H1 (cell line): Measurements from ENCODE around the gene PRKCD. TPM values are rescaled to one million over a fixed set of nuclear protein-coding genes. Genes with fewer than 3 reads are reported as not detected.

Experiments used
- CTCF ChIA-PET: fragments of 300-600 bp; sonication (Branson Sonifier 250); formaldehyde crosslinking; loops from one replicate; lab custom pipeline; 2021; ENCODE audit not compliant: partially characterized antibody; lab: Charles Lee
- POLR2A ChIA-PET: fragments of 300-600 bp; sonication (Branson Sonifier 250); formaldehyde crosslinking; loops from one replicate; lab custom pipeline; 2021; ENCODE audit warnings: inconsistent platforms; ENCODE audit not compliant: partially characterized antibody; lab: Charles Lee
- DNase-seq, 2 experiments: peaks; one replicate each; pipeline versions ENCODE4 v3.0.0 to v3.0.0-alpha.2; 2010 to 2022; ENCODE audit warnings: low spot score in 2 of 2, low read depth in 1 of 2, mixed read lengths in 1 of 2
- FAIRE-seq: peaks from 2 replicates; lab custom pipeline; 2011; peaks lifted over from hg19 to GRCh38; lab: Jason Lieb, UNC
- H2AFZ ChIP-seq: 2 replicates; pipeline ENCODE4 v1.8.1; 2012; ENCODE audit warnings: low read length, inconsistent platforms
- H2AK5ac ChIP-seq: 2 replicates; pipeline ENCODE4 v1.6.1; 2013; ENCODE audit warnings: low read depth, low read length
- H2BK120ac ChIP-seq: replicated peaks from 2 replicates; pipeline ENCODE3; 2013; ENCODE audit warnings: low read depth, low read length, inconsistent platforms
- H2BK12ac ChIP-seq: 2 replicates; pipeline ENCODE4 v1.6.1; 2013; ENCODE audit warnings: low read depth, low read length
- H2BK15ac ChIP-seq: 2 replicates; pipeline ENCODE4 v1.6.1; 2013; ENCODE audit warnings: low read length
- H2BK20ac ChIP-seq: 2 replicates; pipeline ENCODE4 v1.6.1; 2013; ENCODE audit warnings: low read length
- H2BK5ac ChIP-seq: 2 replicates; pipeline ENCODE4 v1.6.1; 2013; ENCODE audit warnings: low read depth, low read length
- H3K14ac ChIP-seq: 2 replicates; pipeline ENCODE4 v1.6.1; 2013; ENCODE audit warnings: inconsistent platforms; ENCODE audit not compliant: insufficient read length
- H3K18ac ChIP-seq: 2 replicates; pipeline ENCODE4 v1.6.1; 2013; ENCODE audit warnings: low read length; ENCODE audit errors: extremely low read depth
- H3K23ac ChIP-seq: 2 replicates; pipeline ENCODE4 v1.6.1; 2013; ENCODE audit warnings: inconsistent platforms; ENCODE audit not compliant: insufficient read length
- H3K23me2 ChIP-seq: 2 replicates; pipeline ENCODE4 v1.6.1; 2013; ENCODE audit warnings: low read depth, low read length
- H3K27ac ChIP-seq: 2 replicates; pipeline ENCODE4 v1.6.1; 2011; ENCODE audit warnings: low read depth, low read length, inconsistent platforms
- H3K27me3 ChIP-seq, 4 experiments: replicated peaks in 1 of 4; 1 replicate in 1 of 4; 2 replicates in 3 of 4; pipeline versions ENCODE4 v1.6.1 to v1.8.1; 2011 to 2013; ENCODE audit warnings: low read length in 3 of 4, mild to moderate bottlenecking in 3 of 4, inconsistent platforms in 2 of 4, mixed read lengths in 2 of 4, moderate library complexity in 1 of 4; ENCODE audit not compliant: control insufficient read depth in 3 of 4, insufficient read depth in 3 of 4; ENCODE audit errors: extremely low read depth in 1 of 4
- H3K36me3 ChIP-seq, 4 experiments: 2 replicates each; pipeline versions ENCODE4 v1.6.1 to v1.8.1; 2011 to 2013; ENCODE audit warnings: mild to moderate bottlenecking in 4 of 4, low read length in 3 of 4, moderate library complexity in 2 of 4, control low read depth in 1 of 4, inconsistent platforms in 1 of 4; ENCODE audit not compliant: insufficient read depth in 4 of 4, control insufficient read depth in 2 of 4
- H3K4ac ChIP-seq: replicated peaks from 2 replicates; pipeline ENCODE3; 2013; ENCODE audit warnings: low read length, low read depth, mixed read lengths, inconsistent platforms; ENCODE audit not compliant: insufficient read length
- H3K4me1 ChIP-seq, 4 experiments: replicated peaks in 1 of 4; 1 replicate in 1 of 4; 2 replicates in 3 of 4; pipeline versions ENCODE4 v1.6.1 to v1.8.1; 2011 to 2013; ENCODE audit warnings: low read length in 3 of 4, inconsistent platforms in 2 of 4, mixed read lengths in 1 of 4; ENCODE audit not compliant: insufficient read depth in 4 of 4, control insufficient read depth in 3 of 4
- H3K4me2 ChIP-seq, 2 experiments: 2 replicates each; pipeline versions ENCODE4 v1.6.1 to v1.8.1; 2011 to 2013; ENCODE audit warnings: low read depth in 2 of 2, low read length in 2 of 2, control low read depth in 1 of 2, inconsistent platforms in 1 of 2, mild to moderate bottlenecking in 1 of 2; ENCODE audit not compliant: insufficient read depth in 1 of 2
- H3K4me3 ChIP-seq, 4 experiments: fragments of 200-600, 300-600 bp in 1 of 4; sonication (generic), shearing (Covaris generic), sonication (Bioruptor Twin) in 1 of 4; 2 replicates each; pipeline versions ENCODE4 v1.5.1 to v1.8.1; 2011 to 2016; ENCODE audit warnings: low read length in 4 of 4, low read depth in 3 of 4, control low read depth in 2 of 4, inconsistent platforms in 2 of 4, mild to moderate bottlenecking in 2 of 4, mixed read lengths in 1 of 4, moderate library complexity in 1 of 4; ENCODE audit not compliant: insufficient read depth in 2 of 4; ENCODE audit errors: extremely low read depth in 1 of 4
- H3K56ac ChIP-seq: replicated peaks from 2 replicates; pipeline ENCODE3; 2013; ENCODE audit warnings: low read depth, mild to moderate bottlenecking, mixed read lengths, low read length, inconsistent platforms; ENCODE audit not compliant: insufficient read length
- H3K79me1 ChIP-seq: 2 replicates; pipeline ENCODE4 v1.6.1; 2013; ENCODE audit warnings: low read depth, low read length, control low read depth
- H3K79me2 ChIP-seq, 2 experiments: 2 replicates each; pipeline versions ENCODE4 v1.6.1 to v1.8.1; 2012 to 2013; ENCODE audit warnings: low read length in 2 of 2, mild to moderate bottlenecking in 2 of 2, inconsistent platforms in 1 of 2; ENCODE audit not compliant: insufficient read depth in 2 of 2, control insufficient read depth in 1 of 2
- H3K9ac ChIP-seq, 4 experiments: replicated peaks in 1 of 4; 1 replicate in 1 of 4; 2 replicates in 3 of 4; pipeline versions ENCODE4 v1.6.1 to v1.8.1; 2011 to 2013; ENCODE audit warnings: low read depth in 3 of 4, low read length in 3 of 4, control low read depth in 2 of 4, mild to moderate bottlenecking in 2 of 4, moderate library complexity in 2 of 4, inconsistent platforms in 1 of 4; ENCODE audit errors: extremely low read depth in 1 of 4
- H3K9me3 ChIP-seq, 2 experiments: 2 replicates each; pipeline versions ENCODE4 v1.6.1 to v1.8.1; 2012 to 2013; ENCODE audit warnings: mild to moderate bottlenecking in 2 of 2, moderate library complexity in 2 of 2, control low read depth in 1 of 2, inconsistent platforms in 1 of 2, low read depth in 1 of 2, low read length in 1 of 2, mixed read lengths in 1 of 2; ENCODE audit not compliant: insufficient read depth in 2 of 2
- H4K20me1 ChIP-seq, 2 experiments: replicated peaks in 1 of 2; 2 replicates each; pipeline versions ENCODE3 to v1.8.1; 2011 to 2013; ENCODE audit warnings: inconsistent platforms in 2 of 2, low read length in 2 of 2, mild to moderate bottlenecking in 1 of 2; ENCODE audit not compliant: insufficient read depth in 2 of 2, control insufficient read depth in 1 of 2
- H4K5ac ChIP-seq: 2 replicates; pipeline ENCODE4 v1.6.1; 2013; ENCODE audit warnings: low read length, low read depth, mixed read lengths, inconsistent platforms; ENCODE audit not compliant: insufficient read length
- H4K8ac ChIP-seq: 2 replicates; pipeline ENCODE4 v1.8.0; 2013; ENCODE audit warnings: mild to moderate bottlenecking, moderate library complexity, low read length, inconsistent platforms; ENCODE audit not compliant: insufficient read depth; ENCODE audit errors: extremely low read depth
- H4K91ac ChIP-seq: replicated peaks from 2 replicates; pipeline ENCODE3; 2013; ENCODE audit warnings: low read length, mixed read lengths, inconsistent platforms; ENCODE audit not compliant: insufficient read length
- BACH1 ChIP-seq: IDR thresholded peaks from 2 replicates; pipeline ENCODE4 v1.6.1; 2012; ENCODE audit warnings: low read length, improper control_type of control experiment
- BRCA1 ChIP-seq: IDR thresholded peaks from 2 replicates; pipeline ENCODE4 v1.6.1; 2012; ENCODE audit warnings: low read depth, low read length, improper control_type of control experiment
- EP300 ChIP-seq, 2 experiments: IDR thresholded peaks; 1 replicate in 1 of 2; 2 replicates in 1 of 2; pipeline ENCODE4 v1.6.1; 2011 to 2012; ENCODE audit warnings: low read depth in 2 of 2, low read length in 2 of 2, mild to moderate bottlenecking in 2 of 2, borderline replicate concordance in 1 of 2, inconsistent platforms in 1 of 2, moderate library complexity in 1 of 2
- GTF2F1 ChIP-seq: IDR thresholded peaks from 2 replicates; pipeline ENCODE4 v1.6.1; 2012; ENCODE audit warnings: low read depth, low read length, improper control_type of control experiment, borderline replicate concordance
- KDM5A ChIP-seq: fragments of 200-600 bp; IDR thresholded peaks from 2 replicates; pipeline ENCODE4 v1.7.1; 2012; ENCODE audit warnings: mild to moderate bottlenecking, low read length, inconsistent platforms, mixed read lengths
- PHF8 ChIP-seq: fragments of 200-600 bp; sonication (generic); conservative IDR thresholded peaks from 2 replicates; pipeline ENCODE4 v1.7.1; 2012; ENCODE audit warnings: low read depth, mild to moderate bottlenecking, inconsistent platforms, low read length, moderate library complexity
- POU5F1 ChIP-seq: IDR thresholded peaks from 2 replicates; pipeline ENCODE4 v1.6.1; 2011; ENCODE audit warnings: low read depth, mild to moderate bottlenecking, low read length, moderate library complexity
- TAF1 ChIP-seq: IDR thresholded peaks from 2 replicates; pipeline ENCODE4 v1.6.1; 2011; ENCODE audit warnings: mild to moderate bottlenecking, low read depth, low read length
- TBP ChIP-seq: IDR thresholded peaks from 2 replicates; pipeline ENCODE4 v1.6.1; 2011; ENCODE audit warnings: low read depth, low read length, improper control_type of control experiment
- WGBS, 2 experiments: shearing (Covaris generic) in 1 of 2; methylation state at CpG; one replicate each; pipeline versions ENCODE4 v1.1.6 to v1.1.7; 2013 to 2015; ENCODE audit warnings: low lambda C conversion rate in 2 of 2, mixed read lengths in 2 of 2, inconsistent platforms in 1 of 2, low coverage in 1 of 2, missing lambda C conversion rate in 1 of 2; ENCODE audit not compliant: insufficient replicate concordance in 2 of 2, insufficient coverage in 1 of 2, insufficient read length in 1 of 2; ENCODE audit errors: extremely low coverage in 1 of 2, missing lambda C conversion rate in 1 of 2; 5-methylcytosine and 5-hydroxymethylcytosine counted together
- polyA plus RNA-seq, 7 experiments: library from polyadenylated mRNA; depleted of rRNA in 3 of 7; stranded (reverse) in 5 of 7; unstranded in 2 of 7; fragments of >200 nt in 5 of 7; fragments of 200-250 nt in 2 of 7; gene quantifications; 1 replicate in 5 of 7; 2 replicates in 1 of 7; 4 replicates in 1 of 7; pipeline versions ENCODE4 v1.2.1 to v1.2.3, GENCODE V29; 2011 to 2013; ENCODE audit warnings: missing spikeins in 2 of 7, mixed read lengths in 2 of 7
- total RNA-seq: library from RNA; stranded (reverse); fragmentation: NEBNext Ultra II Directional; extraction: Animal tissue kit (Norgen Biotek cat#: 25700); gene quantifications from 2 replicates; pipeline ENCODE4 v1.2.1, GENCODE V29; 2021

The PRKCD gene
- total and polyA plus RNA-seq, 2 of the 8 experiments (the other 6 are each of a cell fraction or from before 2014, with no cell fraction given): 22.6 to 23.9 TPM

GRCh38 chr3:53186726-53187125 is 25.7 kb downstream of the PRKCD start:
- Histone ChIP-seq H3K4me3 (no peak overlapping the region), H2BK5ac (no peak overlapping the region; the same call in 1 of the 2 replicates), H3K18ac (no peak overlapping the region), H3K23ac (no peak overlapping the region), H4K8ac (no peak overlapping the region), H3K27ac (no peak overlapping the region), H4K5ac (no peak overlapping the region), H3K79me2 (no peaks in the 10 kb centered on the region), H2AFZ (no peak overlapping the region), H3K9ac (no peak overlapping the region), H2AK5ac (no peak overlapping the region), H3K14ac (no peak overlapping the region), H2BK120ac (no peak overlapping the region), H3K56ac (no peak overlapping the region), H2BK12ac (no peak overlapping the region), H3K4me1 (no peaks in the 10 kb centered on the region; a peak in 1 of 7 replicates), H3K23me2 (no peaks in the 10 kb centered on the region), H3K79me1 (no peaks in the 10 kb centered on the region), H3K27me3 (no peaks in the 10 kb centered on the region), H3K36me3 (peaks cover 0 to 3% (median 0%) of the 10 kb centered on the region in 4 experiments; a peak in 3 of 8 replicates), H2BK20ac (no peak overlapping the region), H3K4me2 (no peak overlapping the region), H4K20me1 (no peaks in the 10 kb centered on the region), H3K9me3 (no peaks in the 10 kb centered on the region), H2BK15ac (no peak overlapping the region), H3K4ac (no peak overlapping the region), H4K91ac (no peak overlapping the region)
- TF ChIP-seq POU5F1 (no peak), TBP (no peak), BRCA1 (no peak), TAF1 (no peak), KDM5A (no peak), BACH1 (no peak), GTF2F1 (no peak), PHF8 (no peak), EP300 (IDR thresholded peaks at IDR 0.05; ENCODE audit: borderline replicate concordance in 1 of 2, low read depth in 2 of 2, low read length in 2 of 2) (no peak)
- CTCF ChIA-PET: interaction anchor here (1.0 to 1.5 kb wide), 3 partner anchors 10 to 21 kb away, joined by 3 to 6 read pairs (median 3); no protein-coding TSS in a partner anchor
- 94% methylated on average over 9 of the region's 9 CpGs; no CpG with 5 or more reads in 1 of the 2 experiments for WGBS, 2 experiments
- POLR2A ChIA-PET: interaction anchor here (1.2 kb wide), 1 partner anchor 17 kb away, joined by 3 read pairs; no protein-coding TSS in a partner anchor
- FAIRE-seq: no peak
- DNase-seq: no peak
